ENCODE measurements around the gene RAB44. TPM values are rescaled to one million over a fixed set of nuclear protein-coding genes. Genes with fewer than 3 reads are reported as not detected.

Gene RAB44
- total and polyA plus RNA-seq, 9 donors = 0.04 to 0.15 (median 0.12) TPM; not detected in 3

GRCh38 chr6:36666826-36667591 lies 30.6 kb upstream of the RAB44 start:
- no peaks in the 10 kb centered on the region for H3K9me3 ChIP-seq
- intact Hi-C loops (cut with DNase I) = no loop called here
- H3K27ac ChIP-seq = peak overlapping the region; percentile 60 to 89
- H3K4me1 ChIP-seq (ENCODE audit: insufficient read depth) = peaks cover 17% of the 10 kb centered on the region
- peak; percentile 91 to 94 (median 93) for DNase-seq
- TF ChIP-seq CTCF (IDR thresholded peaks at IDR 0.05) (no peak), EP300 (IDR thresholded peaks at IDR 0.05) (no peak), POLR2A (IDR thresholded peaks at IDR 0.05) (no peak)
- no peaks in the 10 kb centered on the region for H3K27me3 ChIP-seq
- no peak overlapping the region for H3K4me3 ChIP-seq
- WGBS, 3 donors = 6 to 21% (median 8%) methylated on average over 9 of the region's 9 CpGs
- no peaks in the 10 kb centered on the region for H3K36me3 ChIP-seq

DNA sequence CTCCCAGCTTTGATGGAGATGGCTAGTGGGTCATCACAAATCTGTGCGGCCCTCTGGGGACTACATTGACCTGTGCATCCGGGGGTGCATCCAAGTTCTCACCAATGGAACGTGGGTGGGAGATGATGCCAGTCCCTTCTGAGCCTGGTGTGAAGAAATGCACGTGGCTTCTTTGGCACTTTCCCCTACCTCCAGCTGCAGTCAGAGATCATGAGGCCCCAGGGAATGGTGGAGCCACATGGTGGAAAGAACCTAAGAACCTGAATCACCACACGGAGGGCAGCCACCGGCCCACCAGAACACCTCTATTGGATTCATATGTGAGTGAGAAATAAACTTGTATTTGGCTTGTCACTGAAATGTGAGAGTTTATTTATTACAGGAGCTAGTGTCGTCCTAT lies 29.0 kb upstream of the RAB44 start:
- intact Hi-C loops (cut with DNase I) = no loop called here
- H3K4me3 ChIP-seq = no peak overlapping the region

GRCh38 chr6:36669002-36669401 lies 28.6 kb upstream of the RAB44 start:
- intact Hi-C loops (cut with DNase I) = no loop called here
- WGBS, 3 donors = 79 to 90% (median 82%) methylated on average over 6 of the region's 6 CpGs

More for the DNA sequence above, 29.0 kb upstream of the RAB44 start:
- H3K27me3 ChIP-seq = no peaks in the 10 kb centered on the region
- peak overlapping the region in 1 of 2 donors; percentile 89 for H3K27ac ChIP-seq
- WGBS, 3 donors = 80 to 88% (median 85%) methylated on average over 7 of the region's 7 CpGs
- H3K9me3 ChIP-seq = no peaks in the 10 kb centered on the region
- H3K4me1 ChIP-seq (ENCODE audit: insufficient read depth) = peaks cover 17% of the 10 kb centered on the region
- no peaks in the 10 kb centered on the region for H3K36me3 ChIP-seq
- DNase-seq = no peak
- TF ChIP-seq CTCF (IDR thresholded peaks at IDR 0.05) (no peak), POLR2A (IDR thresholded peaks at IDR 0.05) (no peak), EP300 (IDR thresholded peaks at IDR 0.05) (no peak)

DNA sequence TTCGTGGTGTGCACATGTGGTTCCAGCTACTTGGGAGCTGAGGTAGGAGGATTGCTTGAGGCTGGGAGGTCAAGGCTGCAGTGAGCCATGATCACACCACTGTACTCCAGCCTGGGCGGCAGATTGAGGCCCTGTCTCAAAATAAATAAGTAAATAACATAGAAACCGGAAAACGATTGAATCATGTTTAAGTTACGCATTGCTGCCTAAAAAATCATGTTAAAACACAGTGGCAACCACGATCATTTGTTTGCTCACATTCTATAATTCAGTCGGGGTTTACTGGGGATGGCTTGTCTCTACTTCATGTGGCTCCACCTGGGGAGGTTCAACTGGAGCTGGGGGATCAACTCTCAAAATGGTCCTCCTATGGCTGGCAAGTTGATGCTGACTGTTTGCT lies 27.4 kb upstream of the RAB44 start:
- 53 to 60% (median 58%) methylated on average over 7 of the region's 7 CpGs for WGBS, 3 donors
- H3K4me3 ChIP-seq = no peak overlapping the region
- H3K27me3 ChIP-seq = no peaks in the 10 kb centered on the region
- no peaks in the 10 kb centered on the region for H3K9me3 ChIP-seq
- DNase-seq = no peak
- no peak for TF ChIP-seq POLR2A (IDR thresholded peaks at IDR 0.05)
- TF ChIP-seq EP300 (IDR thresholded peaks at IDR 0.05) = no peak
- no peak for TF ChIP-seq CTCF (IDR thresholded peaks at IDR 0.05)
- intact Hi-C loops (cut with DNase I) = loop anchor here in 1 of 4 donors (5.0 kb wide), 1 partner anchor 33 kb away; no protein-coding TSS in a partner anchor
- no peak overlapping the region for H3K27ac ChIP-seq
- H3K4me1 ChIP-seq (ENCODE audit: insufficient read depth) = peaks cover 17% of the 10 kb centered on the region
- no peaks in the 10 kb centered on the region for H3K36me3 ChIP-seq

More at GRCh38 chr6:36669002-36669401, 28.6 kb upstream of the RAB44 start:
- no peak overlapping the region for H3K27ac ChIP-seq
- no peak overlapping the region for H3K4me3 ChIP-seq
- H3K4me1 ChIP-seq (ENCODE audit: insufficient read depth) = peaks cover 17% of the 10 kb centered on the region
- no peak for DNase-seq
- no peaks in the 10 kb centered on the region for H3K9me3 ChIP-seq
- no peak for TF ChIP-seq EP300 (IDR thresholded peaks at IDR 0.05)
- no peak for TF ChIP-seq POLR2A (IDR thresholded peaks at IDR 0.05)
- TF ChIP-seq CTCF (IDR thresholded peaks at IDR 0.05) = no peak
- H3K27me3 ChIP-seq = no peaks in the 10 kb centered on the region
- no peaks in the 10 kb centered on the region for H3K36me3 ChIP-seq
